Measurements from ENCODE around the gene TMEM178A. TPM values are rescaled to one million over a fixed set of nuclear protein-coding genes. Genes with fewer than 3 reads are reported as not detected.
"Not testable (repeated sequence)": the region's sequence is repeated elsewhere in the genome, so short reads cannot be mapped to it uniquely, and the experiment has no call there.

Gene TMEM178A
- total RNA-seq, 1 donor from 2014 or later: 3.2 TPM

- no peak for DNase-seq
Observed at GRCh38 chr2:39648580-39648979, 17.1 kb upstream of the TMEM178A start.

DNA sequence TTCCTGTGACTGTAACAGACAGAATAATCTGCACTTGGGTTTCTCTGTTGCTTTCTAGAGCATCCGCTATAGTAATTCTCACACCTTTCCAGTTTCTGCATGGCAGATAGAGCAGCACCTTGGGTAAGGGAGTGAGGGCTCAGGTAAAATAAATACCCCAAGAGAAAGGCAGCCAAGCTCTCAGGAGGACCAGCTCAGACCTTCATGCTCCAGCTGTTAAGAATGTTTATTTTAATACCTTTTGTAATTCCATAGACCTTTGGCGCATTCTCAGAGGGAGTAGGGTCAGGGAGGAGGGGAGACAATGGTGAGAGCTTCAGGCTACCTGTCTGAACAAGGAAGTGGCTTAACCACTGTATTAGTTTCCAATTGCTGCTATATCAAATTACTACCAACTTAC lies 16.2 kb upstream of the TMEM178A start:
- no peak for DNase-seq

DNA sequence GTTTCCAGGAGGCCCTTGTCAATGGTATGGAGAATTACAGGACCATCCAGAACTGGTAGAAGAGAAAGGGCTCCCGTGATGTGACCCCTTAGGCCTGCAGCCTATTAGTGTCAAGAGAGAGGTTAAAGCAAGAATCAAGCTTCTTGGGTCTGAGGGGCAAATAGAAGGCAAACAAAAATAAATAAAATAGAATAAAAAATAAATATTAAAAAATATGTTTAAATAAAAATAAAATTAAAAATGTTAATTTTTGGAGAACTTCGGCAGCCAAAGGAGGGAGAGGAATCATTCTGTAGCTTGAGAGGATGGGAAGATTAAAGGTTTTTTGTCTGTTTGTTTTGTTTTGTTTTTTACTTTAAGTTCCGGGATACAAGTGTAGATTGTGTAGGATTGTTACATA lies 15.2 kb upstream of the TMEM178A start:
- no peak for DNase-seq

GRCh38 chr2:39656215-39656614 lies 9.5 kb upstream of the TMEM178A start:
- DNase-seq: not testable (repeated sequence)

DNA sequence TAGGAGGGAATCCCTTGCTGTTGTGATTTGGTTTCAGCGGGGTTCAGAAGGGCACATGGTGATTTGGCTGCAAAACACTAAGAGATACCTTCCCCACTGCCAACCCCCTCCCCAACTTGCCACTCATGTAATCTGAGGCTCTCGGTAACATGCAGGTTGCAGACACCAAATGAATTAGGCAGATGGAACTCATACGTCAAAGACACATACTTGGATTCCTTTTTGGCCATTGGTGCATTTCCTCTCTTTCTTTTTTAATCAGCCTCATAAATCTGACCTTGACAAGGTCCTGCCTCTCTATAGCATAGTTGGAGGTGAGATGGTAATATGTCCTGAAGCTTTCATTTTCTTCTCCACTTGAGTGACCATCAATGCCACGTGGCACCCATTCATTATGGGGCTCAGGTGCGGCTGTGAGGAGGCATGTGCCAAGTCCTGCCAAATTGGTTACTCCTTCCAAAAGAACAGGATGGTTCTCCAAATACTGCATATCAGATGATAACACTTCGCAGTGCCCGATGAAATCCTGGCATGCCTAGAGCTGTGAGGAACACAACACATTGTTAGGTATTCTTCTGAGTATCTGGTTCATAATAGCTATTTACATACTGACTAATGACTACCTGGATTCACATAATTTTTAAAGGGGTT lies 8.3 kb upstream of the TMEM178A start:
- no peak for DNase-seq

DNA sequence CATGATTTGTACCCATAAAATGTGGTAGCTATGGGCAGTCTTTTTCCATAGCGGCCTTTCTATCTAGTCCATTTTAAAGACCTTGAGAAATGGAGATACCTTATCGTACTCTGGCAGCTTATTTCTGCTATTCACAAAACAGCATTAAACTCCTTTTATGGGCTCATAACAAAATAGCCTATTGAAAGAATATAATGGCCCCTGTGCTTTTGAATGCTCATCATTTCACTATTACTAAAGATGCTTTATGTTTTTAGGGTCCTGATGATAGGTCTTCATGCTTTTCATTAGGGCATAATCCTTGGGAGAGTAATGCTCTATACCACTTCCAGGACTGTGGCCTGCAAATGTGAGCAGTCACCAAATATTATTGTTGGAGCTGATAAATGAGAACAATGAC lies 7.3 kb upstream of the TMEM178A start:
- no peak for DNase-seq

- DNase-seq: no peak
Observed at GRCh38 chr2:39659765-39660611, 5.7 kb upstream of the TMEM178A start.

- DNase-seq: no peak
Observed at GRCh38 chr2:39660612-39661236, 5.0 kb upstream of the TMEM178A start.

DNA sequence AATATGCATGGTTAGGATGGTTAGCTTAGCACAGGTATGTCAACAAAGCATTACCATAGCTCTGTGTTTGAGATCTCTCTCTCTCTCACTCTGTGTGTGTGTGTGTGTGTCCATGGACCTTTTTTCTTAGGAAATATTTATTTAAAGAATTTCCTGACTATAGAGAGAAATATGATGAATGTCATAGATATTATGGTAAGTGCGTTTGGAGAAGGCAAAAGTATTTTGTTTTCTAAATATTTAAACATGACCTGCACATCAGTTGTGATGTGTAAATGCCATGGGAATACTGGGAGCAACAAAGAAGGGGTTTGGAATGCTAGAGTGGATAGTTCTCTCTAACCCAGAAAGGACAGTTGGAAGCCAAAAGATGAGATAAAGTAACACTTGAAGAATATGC lies 3.9 kb upstream of the TMEM178A start:
- no peak for DNase-seq

DNA sequence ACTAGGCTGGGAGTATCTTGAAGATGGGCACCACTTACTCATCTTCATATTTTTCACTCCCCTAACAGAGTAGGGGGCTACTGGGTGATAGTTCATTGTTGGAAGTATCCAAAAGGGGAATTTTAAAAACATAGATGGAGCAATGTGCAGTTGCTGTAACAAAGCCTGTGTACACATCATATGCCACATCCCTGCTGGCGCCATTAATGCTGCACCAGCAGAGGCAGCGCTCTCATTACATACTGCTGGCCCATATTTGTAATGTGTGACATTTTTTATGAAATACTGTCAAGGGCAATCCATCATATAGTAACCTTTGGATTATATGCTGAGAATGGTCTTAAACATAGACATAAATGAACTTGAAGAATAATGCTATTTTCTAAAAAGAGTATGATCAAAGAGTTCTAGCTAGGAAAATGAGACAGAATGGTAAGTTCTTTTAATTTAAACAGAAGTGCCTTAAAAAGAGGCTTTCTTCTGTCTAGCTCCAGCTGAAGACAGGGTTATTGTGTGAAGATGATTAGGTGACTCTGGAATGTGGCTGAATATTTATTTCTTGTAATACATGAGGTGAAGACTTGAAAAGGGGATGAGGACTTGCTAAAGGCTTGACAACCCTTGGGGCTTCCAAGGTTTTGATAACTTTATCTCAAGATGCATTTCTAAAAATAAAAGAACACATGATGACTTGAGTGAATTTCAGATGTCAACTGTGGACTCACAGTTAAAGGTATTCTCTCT lies 2.4 kb upstream of the TMEM178A start:
- DNase-seq: no peak

DNA sequence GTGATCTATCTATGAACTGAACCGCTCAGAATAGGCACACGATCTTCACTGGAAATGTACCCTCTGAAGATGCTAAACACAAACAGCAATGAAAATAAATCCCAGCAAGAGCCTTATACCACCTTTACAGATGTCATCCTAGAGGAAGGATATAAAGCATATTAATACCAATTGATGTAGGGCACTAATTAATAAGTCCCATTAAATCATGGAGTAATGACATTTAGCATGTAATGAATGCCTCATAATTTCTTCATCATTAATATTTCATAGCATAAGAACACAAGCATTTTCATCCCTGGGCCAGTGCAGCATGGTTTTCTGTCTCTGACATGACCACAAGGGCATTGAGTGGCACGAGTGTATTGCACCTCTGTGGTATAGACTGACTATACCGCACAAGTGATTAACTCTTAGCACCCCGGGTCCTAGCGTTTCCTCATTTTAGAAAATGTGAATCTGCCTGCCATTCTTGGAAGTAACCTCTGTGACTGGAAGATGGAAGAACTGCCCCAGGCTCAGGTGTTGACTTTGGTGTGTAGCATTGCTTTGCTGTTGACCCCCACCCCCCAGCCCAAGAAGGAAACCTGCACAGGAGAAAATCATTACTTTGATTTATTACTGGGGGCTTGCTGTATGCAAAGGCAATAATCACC lies 1.4 kb upstream of the TMEM178A start:
- no peak for DNase-seq

GRCh38 chr2:39664888-39665591 lies 677 bp upstream of the TMEM178A start:
- DNase-seq: no peak

- no peak for DNase-seq
Observed at GRCh38 chr2:39666491-39667101, 879 bp downstream of the TMEM178A start.

DNA sequence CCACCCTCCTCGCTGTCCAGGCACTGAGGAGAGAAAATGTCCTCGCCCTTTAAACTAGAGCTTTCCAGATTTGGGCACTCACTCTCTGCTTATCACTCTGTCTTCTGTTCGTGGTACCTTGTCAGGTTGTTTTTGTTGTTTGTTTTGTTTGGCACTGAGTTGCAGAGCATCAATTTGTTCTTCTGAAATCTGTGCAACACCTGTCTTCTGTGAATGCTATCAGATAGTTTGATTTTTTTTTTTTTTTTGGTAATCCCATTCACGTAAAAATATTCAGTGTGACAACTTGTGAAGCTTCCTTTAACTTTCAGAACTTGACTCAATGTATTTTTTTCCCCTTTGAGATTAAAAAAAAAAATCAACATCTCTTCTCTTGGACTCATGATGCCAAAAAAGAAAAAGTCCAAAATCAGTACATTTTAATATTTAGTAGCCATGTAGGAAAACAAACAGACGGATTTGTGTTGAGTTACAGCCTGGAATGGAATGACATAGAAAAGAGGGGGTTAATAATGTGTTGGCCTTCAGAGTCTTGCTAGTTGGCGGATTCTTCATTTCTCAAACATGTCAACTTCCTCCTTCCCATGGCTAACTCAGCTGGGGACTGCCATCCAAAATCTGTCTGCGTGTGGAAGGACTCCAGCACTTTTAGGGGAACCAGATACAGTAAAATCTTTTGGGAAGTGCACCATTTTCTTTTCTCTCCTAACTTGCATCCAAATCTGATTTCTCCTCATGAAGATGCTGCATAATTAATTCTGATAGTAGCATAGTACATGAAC lies 1.6 kb downstream of the TMEM178A start:
- DNase-seq: no peak

GRCh38 chr2:39667886-39668276 lies 2.2 kb downstream of the TMEM178A start:
- no peak for DNase-seq

DNA sequence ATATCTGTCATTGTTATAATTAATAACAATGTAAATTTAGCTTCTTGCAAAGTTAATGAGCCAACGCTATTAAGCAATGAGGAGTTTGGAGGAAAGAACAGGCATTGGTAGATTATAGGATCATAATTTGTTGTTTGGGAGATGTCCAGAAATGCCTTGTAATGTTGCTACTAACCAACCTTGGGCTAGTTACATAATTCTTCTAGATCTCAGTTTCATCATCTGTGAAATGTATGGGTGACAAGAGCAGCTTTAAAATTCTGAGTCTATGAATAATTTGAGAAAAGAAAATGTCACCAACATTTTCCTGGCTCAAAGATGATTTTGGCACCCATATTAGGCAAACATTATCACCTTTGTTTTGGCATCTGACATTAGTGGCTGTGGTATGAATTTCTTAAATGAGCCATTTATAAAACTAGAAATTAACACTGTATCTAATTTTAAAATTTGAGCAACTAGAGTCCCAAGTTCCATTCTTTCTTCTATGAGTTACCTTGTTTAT lies 2.9 kb downstream of the TMEM178A start:
- DNase-seq: no peak

GRCh38 chr2:39671604-39672003 lies 5.9 kb downstream of the TMEM178A start:
- DNase-seq: no peak

DNA sequence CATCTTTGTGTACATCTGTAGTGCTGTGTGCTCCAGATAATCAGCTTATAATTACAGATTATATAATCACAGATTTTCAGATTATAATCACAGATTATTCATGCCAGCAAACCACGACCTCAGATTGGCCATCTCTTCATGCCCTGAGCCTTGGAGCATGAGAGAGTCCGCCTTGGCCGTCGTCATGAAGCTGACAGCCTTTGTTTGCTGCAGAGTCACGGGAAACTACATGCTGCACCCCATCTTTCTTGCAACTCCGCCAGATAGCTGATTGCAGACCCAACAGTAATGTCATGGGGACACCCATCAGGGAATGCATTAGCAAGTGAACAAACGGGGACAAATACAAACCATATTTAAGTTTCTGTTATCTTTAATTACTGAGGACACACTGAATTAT lies 7.3 kb downstream of the TMEM178A start:
- no peak for DNase-seq

DNA sequence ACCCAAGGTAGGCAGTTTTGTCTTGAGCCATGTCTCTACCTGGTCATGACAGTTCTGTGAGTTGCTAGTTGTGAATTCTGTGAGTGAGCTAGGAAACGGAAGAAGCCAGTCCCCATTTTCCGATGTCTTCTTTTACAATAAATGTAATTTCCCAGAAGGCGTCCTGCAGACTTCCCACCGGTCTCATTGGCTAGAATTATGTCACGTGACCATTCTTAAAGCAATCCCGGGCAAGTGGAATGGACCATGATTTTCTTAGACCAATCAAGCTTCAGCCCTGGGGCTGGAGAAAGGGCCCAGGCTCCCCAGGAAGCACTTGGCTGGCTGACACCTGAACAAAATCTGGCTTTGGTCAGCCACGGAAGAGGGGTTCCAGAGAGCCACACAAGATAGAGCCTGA lies 10.6 kb downstream of the TMEM178A start:
- DNase-seq: no peak

DNA sequence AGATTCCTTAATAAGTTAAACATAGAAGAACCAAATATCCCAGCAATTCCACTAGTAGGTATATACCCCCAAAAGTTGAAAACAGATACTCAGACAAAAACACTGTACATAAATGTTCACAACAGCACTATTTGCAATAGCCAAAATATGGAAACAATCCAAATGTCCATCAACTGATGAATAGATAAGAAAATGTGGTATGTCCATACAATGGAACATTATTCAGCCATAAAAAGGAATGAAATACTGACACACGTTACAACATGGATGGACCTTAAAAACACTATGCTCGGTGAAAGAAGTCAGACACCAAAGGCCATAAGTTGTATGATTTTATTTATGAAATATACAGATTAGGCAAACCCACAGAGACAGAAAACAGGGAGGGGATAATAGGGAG lies 12.5 kb downstream of the TMEM178A start:
- DNase-seq: no peak
